GM19238 (cell line): ENCODE results near the gene TNIK.

Source experiments
- DNase-seq: peaks from one replicate; pipeline ENCODE4 v3.0.0; 2011; ENCODE audit warnings: low spot score; ENCODE audit not compliant: insufficient read length

Gene TNIK

GRCh38 chr3:171459942-171460724, at the start of gene TNIK:
TNIK (minus strand) TSS chr3:171460405; CDS start chr3:171460063, 342 bp downstream.
- DNase-seq, result peak; percentile 82

GRCh38 chr3:171508676-171509075, 48.5 kb upstream of the TNIK start:
- DNase-seq, result no peak

GRCh38 chr3:171508206-171508605, 48.0 kb upstream of the TNIK start:
- DNase-seq, result no peak

GRCh38 chr3:171506743-171507319, 46.6 kb upstream of the TNIK start:
- DNase-seq, result no peak

GRCh38 chr3:171505822-171506333, 45.7 kb upstream of the TNIK start:
- DNase-seq, result no peak

- no peak for DNase-seq
Measured at GRCh38 chr3:171504376-171504775, 44.2 kb upstream of the TNIK start.

- no peak for DNase-seq
Measured at GRCh38 chr3:171503817-171504216, 43.6 kb upstream of the TNIK start.

- DNase-seq, result no peak
Measured at GRCh38 chr3:171498921-171499320, 38.7 kb upstream of the TNIK start.

GRCh38 chr3:171497468-171497867, 37.3 kb upstream of the TNIK start:
- no peak for DNase-seq

GRCh38 chr3:171495413-171495812, 35.2 kb upstream of the TNIK start:
- DNase-seq, result no peak

- no peak for DNase-seq
Measured at GRCh38 chr3:171494457-171495109, 34.4 kb upstream of the TNIK start.

GRCh38 chr3:171491361-171491760, 31.2 kb upstream of the TNIK start:
- no peak for DNase-seq

GRCh38 chr3:171490901-171491300, 30.7 kb upstream of the TNIK start:
- no peak for DNase-seq

GRCh38 chr3:171489348-171489747, 29.1 kb upstream of the TNIK start:
- no peak for DNase-seq

- DNase-seq, result no peak
Measured at GRCh38 chr3:171488479-171488878, 28.3 kb upstream of the TNIK start.

GRCh38 chr3:171487382-171487781, 27.2 kb upstream of the TNIK start:
- no peak for DNase-seq

- DNase-seq, result no peak
Measured at GRCh38 chr3:171485338-171485737, 25.1 kb upstream of the TNIK start.

- no peak for DNase-seq
Measured at GRCh38 chr3:171481011-171481410, 20.8 kb upstream of the TNIK start.

GRCh38 chr3:171480526-171480925, 20.3 kb upstream of the TNIK start:
- no peak for DNase-seq

GRCh38 chr3:171476532-171477102, 16.4 kb upstream of the TNIK start:
- DNase-seq, result no peak

GRCh38 chr3:171472552-171472951, 12.3 kb upstream of the TNIK start:
- DNase-seq, result no peak

GRCh38 chr3:171470714-171471227, 10.6 kb upstream of the TNIK start:
- DNase-seq, result no peak
